ENCODE measurements around the gene ACSL5.

ACSL5 gene

DNA sequence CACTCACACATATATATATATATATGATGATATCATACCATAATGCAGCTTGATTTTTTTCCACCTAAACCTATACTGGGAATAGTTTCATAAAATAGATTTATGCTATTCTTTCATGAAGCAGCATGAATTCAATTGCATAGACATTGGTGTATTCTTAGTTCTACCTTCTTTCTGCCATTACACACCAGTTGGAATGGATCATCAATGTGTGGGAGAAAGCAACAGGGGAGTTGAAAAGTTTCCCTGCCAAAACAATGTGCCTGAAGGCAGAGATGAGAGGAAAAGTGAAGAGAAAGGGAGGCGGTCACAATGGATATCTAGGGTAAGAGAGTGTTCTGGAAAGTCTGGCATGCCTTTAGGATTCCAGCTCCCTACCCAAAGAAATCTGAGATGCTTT, 25.2 kb upstream of the ACSL5 start:
- TF ChIP-seq, protein P1, sequence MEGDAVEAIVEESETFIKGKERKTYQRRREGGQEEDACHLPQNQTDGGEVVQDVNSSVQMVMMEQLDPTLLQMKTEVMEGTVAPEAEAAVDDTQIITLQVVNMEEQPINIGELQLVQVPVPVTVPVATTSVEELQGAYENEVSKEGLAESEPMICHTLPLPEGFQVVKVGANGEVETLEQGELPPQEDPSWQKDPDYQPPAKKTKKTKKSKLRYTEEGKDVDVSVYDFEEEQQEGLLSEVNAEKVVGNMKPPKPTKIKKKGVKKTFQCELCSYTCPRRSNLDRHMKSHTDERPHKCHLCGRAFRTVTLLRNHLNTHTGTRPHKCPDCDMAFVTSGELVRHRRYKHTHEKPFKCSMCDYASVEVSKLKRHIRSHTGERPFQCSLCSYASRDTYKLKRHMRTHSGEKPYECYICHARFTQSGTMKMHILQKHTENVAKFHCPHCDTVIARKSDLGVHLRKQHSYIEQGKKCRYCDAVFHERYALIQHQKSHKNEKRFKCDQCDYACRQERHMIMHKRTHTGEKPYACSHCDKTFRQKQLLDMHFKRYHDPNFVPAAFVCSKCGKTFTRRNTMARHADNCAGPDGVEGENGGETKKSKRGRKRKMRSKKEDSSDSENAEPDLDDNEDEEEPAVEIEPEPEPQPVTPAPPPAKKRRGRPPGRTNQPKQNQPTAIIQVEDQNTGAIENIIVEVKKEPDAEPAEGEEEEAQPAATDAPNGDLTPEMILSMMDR (IDR thresholded peaks at IDR 0.05; ENCODE audit: borderline replicate concordance, insufficient read depth, low read depth, low read length) = no peak

DNA sequence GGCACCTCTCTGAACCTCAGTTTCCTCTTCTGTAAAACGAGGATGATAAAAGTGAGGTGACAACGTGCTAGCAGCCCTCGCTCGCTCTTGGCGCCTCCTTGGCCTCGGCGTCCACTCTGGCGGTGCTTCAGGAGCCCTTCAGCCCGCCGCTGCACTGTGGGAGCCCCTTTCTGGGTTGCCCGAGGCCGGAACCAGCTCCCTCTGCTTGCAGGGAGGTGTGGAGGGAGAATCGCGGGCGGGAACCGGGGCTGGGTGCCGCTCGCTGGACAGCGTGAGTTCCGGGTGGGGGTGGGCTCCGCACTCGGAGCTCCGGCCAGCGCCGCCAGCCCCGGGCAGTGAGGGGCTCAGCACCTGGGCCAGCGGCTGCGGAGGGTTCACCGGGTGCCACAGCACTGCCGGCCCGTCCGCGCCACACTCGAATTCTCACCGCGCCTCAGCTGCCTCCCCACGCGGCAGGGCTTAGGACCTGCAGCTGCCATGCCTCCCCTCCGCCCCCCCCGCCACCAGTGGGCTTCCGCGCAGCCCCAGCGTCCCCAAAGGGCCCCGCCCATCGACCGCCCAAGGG, 24.3 kb upstream of the ACSL5 start:
- TF ChIP-seq, protein P1 (IDR thresholded peaks at IDR 0.05; ENCODE audit: borderline replicate concordance, insufficient read depth, low read depth, low read length) = no peak
- no peak overlapping the region for H3K4me3 ChIP-seq (ENCODE audit: low read depth, low read length)

More for the DNA sequence above, 25.2 kb upstream of the ACSL5 start:
- no peak overlapping the region for H3K4me3 ChIP-seq (ENCODE audit: low read depth, low read length)

DNA sequence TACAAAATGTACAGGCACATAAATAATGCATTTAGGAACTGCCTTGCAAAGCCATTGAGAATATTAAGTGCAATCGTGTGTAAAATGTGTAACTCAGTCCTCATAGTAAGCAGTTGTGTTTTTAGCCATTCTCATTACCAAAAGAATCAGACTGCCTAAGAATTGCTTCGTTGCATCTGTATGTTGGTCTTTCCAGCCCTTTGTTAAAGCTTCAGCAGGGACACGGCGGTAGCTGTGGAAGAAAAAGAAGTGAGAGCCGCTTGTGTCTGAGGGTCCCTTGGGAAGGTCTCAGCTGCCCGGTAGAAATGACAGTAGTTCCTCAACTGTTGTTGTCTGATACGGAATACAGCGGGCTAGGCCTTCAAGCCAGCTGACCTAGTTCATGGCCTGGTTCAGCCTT, 22.8 kb upstream of the ACSL5 start:
- H3K4me3 ChIP-seq (ENCODE audit: low read depth, low read length) = no peak overlapping the region
- TF ChIP-seq, protein P1 (IDR thresholded peaks at IDR 0.05; ENCODE audit: borderline replicate concordance, insufficient read depth, low read depth, low read length) = no peak

DNA sequence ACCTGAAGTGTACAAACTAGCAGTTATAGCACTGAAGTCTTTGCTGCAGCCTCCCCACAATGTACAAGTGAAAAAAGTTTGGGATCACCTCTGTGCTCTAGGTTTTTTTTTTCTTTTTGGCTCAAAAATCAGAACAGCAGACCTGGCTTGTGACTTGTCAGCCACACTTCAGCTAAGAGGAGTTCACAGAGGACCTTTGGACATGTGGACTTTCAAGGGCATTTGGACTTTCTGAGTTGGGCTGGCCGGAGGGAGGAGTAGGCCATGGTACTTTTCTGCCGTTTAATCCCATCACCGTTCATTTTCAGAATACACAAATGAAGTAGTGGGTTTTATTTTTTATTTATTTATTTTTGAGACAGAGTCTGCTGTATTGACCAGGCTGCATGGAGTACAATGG, 21.9 kb upstream of the ACSL5 start:
- no peak overlapping the region for H3K4me3 ChIP-seq (ENCODE audit: low read depth, low read length)
- TF ChIP-seq, protein P1 (IDR thresholded peaks at IDR 0.05; ENCODE audit: borderline replicate concordance, insufficient read depth, low read depth, low read length) = no peak

DNA sequence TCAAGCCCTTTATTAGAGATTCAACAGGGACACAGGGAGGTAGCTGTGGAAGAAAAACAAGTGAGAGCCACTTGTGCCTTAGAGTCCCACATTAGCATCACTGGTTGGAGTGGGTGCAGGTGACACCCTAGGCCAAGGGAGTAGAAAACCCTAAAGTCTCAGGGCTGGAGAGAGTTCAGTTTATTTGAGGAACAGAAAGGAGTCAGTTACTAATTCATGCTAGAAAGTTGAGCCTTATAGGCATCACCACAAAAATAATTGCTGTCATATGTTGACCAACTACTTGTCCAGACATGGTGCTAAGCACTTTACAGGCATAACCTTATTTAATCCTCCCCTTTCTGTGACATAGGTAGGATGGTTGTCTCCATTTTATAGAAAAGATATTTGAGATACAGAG, 20.9 kb upstream of the ACSL5 start:
- H3K4me3 ChIP-seq (ENCODE audit: low read depth, low read length) = no peak overlapping the region
- TF ChIP-seq, protein P1 (IDR thresholded peaks at IDR 0.05; ENCODE audit: borderline replicate concordance, insufficient read depth, low read depth, low read length) = no peak

DNA sequence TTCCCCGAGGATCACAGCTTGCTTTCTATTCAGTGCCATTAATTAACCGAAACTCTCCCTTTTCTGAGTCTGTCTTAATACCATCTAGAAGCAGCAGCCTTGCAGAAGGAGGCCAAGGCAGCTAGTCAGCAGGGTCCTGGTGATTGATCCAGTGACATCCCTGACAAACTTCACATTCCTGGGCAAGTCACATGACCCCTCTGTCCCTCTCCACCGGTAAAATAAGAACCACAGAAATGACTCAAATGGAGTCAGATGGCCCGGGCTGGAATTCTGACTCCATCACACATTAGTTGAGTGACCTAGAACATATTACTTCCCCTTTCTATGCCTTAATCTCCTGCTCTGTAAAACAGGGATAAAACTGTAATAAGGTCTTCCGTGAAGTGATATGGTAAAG, 17.2 kb upstream of the ACSL5 start:
- TF ChIP-seq, protein P1 (IDR thresholded peaks at IDR 0.05; ENCODE audit: borderline replicate concordance, insufficient read depth, low read depth, low read length) = no peak
- H3K4me3 ChIP-seq (ENCODE audit: low read depth, low read length) = no peak overlapping the region

DNA sequence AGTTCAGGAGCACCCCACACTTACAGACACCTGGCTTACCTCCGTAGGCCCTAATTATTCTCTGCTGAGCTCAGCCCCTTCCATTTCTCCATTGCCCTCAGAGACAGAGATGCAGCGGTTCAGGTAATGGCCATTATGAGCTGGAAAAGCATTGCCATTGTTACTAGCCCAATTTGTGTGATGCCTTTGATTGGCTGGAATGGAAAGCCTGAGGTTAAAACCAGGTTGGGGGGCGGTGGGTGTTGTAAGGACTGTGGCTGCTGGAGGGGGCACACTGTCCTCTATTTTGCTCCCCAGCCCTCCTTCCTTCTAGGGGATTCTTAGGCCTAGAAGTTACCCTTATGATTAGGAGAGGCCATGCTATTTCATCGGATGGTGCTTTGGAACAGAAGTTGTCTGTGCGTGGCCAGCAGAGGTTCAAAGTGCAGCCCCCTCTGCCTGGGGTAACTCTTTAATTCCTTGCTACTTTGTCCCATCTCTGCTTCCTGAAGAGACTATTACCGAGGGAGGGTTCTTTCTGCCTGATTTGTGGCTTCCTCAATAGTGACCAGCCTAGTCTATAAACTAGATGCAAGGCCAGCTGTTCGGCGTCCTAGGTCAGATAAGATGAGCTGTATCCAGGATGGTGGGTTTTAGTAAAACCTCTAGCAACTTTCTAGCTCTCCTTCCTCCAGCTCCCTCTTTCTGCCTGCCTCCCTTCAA, 14.2 kb upstream of the ACSL5 start:
- H3K4me3 ChIP-seq (ENCODE audit: low read depth, low read length) = no peak overlapping the region
- TF ChIP-seq, protein P1 (IDR thresholded peaks at IDR 0.05; ENCODE audit: borderline replicate concordance, insufficient read depth, low read depth, low read length) = no peak
